Activated T-cell treated with anti-CD3 and anti-CD28 coated beads, Interleukin-2, amount 50 U/mL, for 24 hours (primary cell): Measurements from ENCODE around the gene BABAM2.

Experiments
- DNase-seq: peaks from one replicate; pipeline ENCODE4 v3.0.0-alpha.2; 2020
- H3K27ac Mint-ChIP-seq: 2 replicates; pipeline ENCODE4 v1.8.0; 2020; ENCODE audit warnings: mild to moderate bottlenecking, mixed read lengths
- H3K27me3 Mint-ChIP-seq: 2 replicates; pipeline ENCODE4 v1.8.0; 2020; ENCODE audit warnings: mixed read lengths
- H3K36me3 Mint-ChIP-seq: 2 replicates; pipeline ENCODE4 v1.8.0; 2020; ENCODE audit warnings: low read depth, mixed read lengths
- H3K4me1 Mint-ChIP-seq: 2 replicates; pipeline ENCODE4 v1.8.0; 2020; ENCODE audit warnings: low read depth, mixed read lengths
- H3K4me3 Mint-ChIP-seq: 2 replicates; pipeline ENCODE4 v1.8.0; 2020; ENCODE audit warnings: mild to moderate bottlenecking, moderate library complexity, mixed read lengths
- H3K9me3 Mint-ChIP-seq: 2 replicates; pipeline ENCODE4 v1.8.0; 2020; ENCODE audit warnings: mixed read lengths

The BABAM2 gene

GRCh38 chr2:27890146-27890923, at the start of gene BABAM2, which contains the start of gene RBKS:
Gene BABAM2 (plus strand): TSS chr2:27890729. CDS start chr2:27894557, 3,828 bp downstream.
Gene RBKS (minus strand): TSS chr2:27890387. CDS start chr2:27890345, 42 bp downstream.
- peaks cover 70% of the 10 kb centered on the region for H3K4me1 Mint-ChIP-seq

GRCh38 chr2:27842894-27843293, 47.6 kb upstream of the BABAM2 start:
- Mint-ChIP-seq H3K27me3 (no peaks in the 10 kb centered on the region), H3K4me3 (no peak overlapping the region), H3K36me3 (no peaks in the 10 kb centered on the region), H3K27ac (no peak overlapping the region), H3K9me3 (no peaks in the 10 kb centered on the region), H3K4me1 (no peaks in the 10 kb centered on the region)
- no peak for DNase-seq

More at GRCh38 chr2:27890146-27890923, at the start of gene BABAM2, which contains the start of gene RBKS:
- Mint-ChIP-seq H3K27me3 (no peaks in the 10 kb centered on the region), H3K27ac (peak within 1 kb of the TSS; percentile 100), H3K9me3 (peaks cover 3% of the 10 kb centered on the region), H3K36me3 (peaks cover 42% of the 10 kb centered on the region), H3K4me3 (peak within 1 kb of the TSS; percentile 97)
- DNase-seq: peak; percentile 95

- Mint-ChIP-seq H3K4me3 (no peak overlapping the region), H3K27ac (no peak overlapping the region), H3K27me3 (no peaks in the 10 kb centered on the region), H3K9me3 (no peaks in the 10 kb centered on the region), H3K4me1 (no peaks in the 10 kb centered on the region), H3K36me3 (no peaks in the 10 kb centered on the region)
- no peak for DNase-seq
These were observed 46.5 kb upstream of the BABAM2 start for GRCh38 chr2:27843992-27844391.

GRCh38 chr2:27844821-27845255, 45.7 kb upstream of the BABAM2 start:
- H3K27me3 Mint-ChIP-seq: no peaks in the 10 kb centered on the region
- no peak overlapping the region for H3K4me3 Mint-ChIP-seq
- no peak overlapping the region for H3K27ac Mint-ChIP-seq
- H3K9me3 Mint-ChIP-seq: no peaks in the 10 kb centered on the region
- no peaks in the 10 kb centered on the region for H3K36me3 Mint-ChIP-seq
- H3K4me1 Mint-ChIP-seq: no peaks in the 10 kb centered on the region
- no peak for DNase-seq

- no peak for DNase-seq
- Mint-ChIP-seq H3K36me3 (no peaks in the 10 kb centered on the region), H3K4me1 (no peaks in the 10 kb centered on the region), H3K4me3 (no peak overlapping the region), H3K9me3 (no peaks in the 10 kb centered on the region), H3K27me3 (no peaks in the 10 kb centered on the region), H3K27ac (no peak overlapping the region)
These were observed 43.2 kb upstream of the BABAM2 start for GRCh38 chr2:27847333-27847732.

GRCh38 chr2:27849558-27850205, 40.8 kb upstream of the BABAM2 start:
- Mint-ChIP-seq H3K4me1 (peaks cover 3% of the 10 kb centered on the region), H3K9me3 (no peaks in the 10 kb centered on the region), H3K27ac (no peak overlapping the region), H3K4me3 (no peak overlapping the region), H3K36me3 (no peaks in the 10 kb centered on the region), H3K27me3 (no peaks in the 10 kb centered on the region)
- DNase-seq: no peak

- DNase-seq: no peak
- peaks cover 5% of the 10 kb centered on the region for H3K9me3 Mint-ChIP-seq
- no peaks in the 10 kb centered on the region for H3K27me3 Mint-ChIP-seq
- no peak overlapping the region for H3K4me3 Mint-ChIP-seq
- H3K4me1 Mint-ChIP-seq: peaks cover 28% of the 10 kb centered on the region
- H3K36me3 Mint-ChIP-seq: peaks cover 5% of the 10 kb centered on the region
- no peak overlapping the region for H3K27ac Mint-ChIP-seq
These were observed 37.8 kb upstream of the BABAM2 start for GRCh38 chr2:27852691-27853090.

- Mint-ChIP-seq H3K4me3 (no peak overlapping the region), H3K9me3 (peaks cover 5% of the 10 kb centered on the region), H3K36me3 (peaks cover 8% of the 10 kb centered on the region), H3K4me1 (peaks cover 37% of the 10 kb centered on the region), H3K27me3 (no peaks in the 10 kb centered on the region), H3K27ac (no peak overlapping the region)
- DNase-seq: no peak
These were observed 36.2 kb upstream of the BABAM2 start for GRCh38 chr2:27854229-27854862.

GRCh38 chr2:27855476-27855875, 35.1 kb upstream of the BABAM2 start:
- Mint-ChIP-seq H3K9me3 (peaks cover 5% of the 10 kb centered on the region), H3K36me3 (peaks cover 8% of the 10 kb centered on the region), H3K27me3 (no peaks in the 10 kb centered on the region), H3K27ac (peak overlapping the region; percentile 64), H3K4me3 (no peak overlapping the region), H3K4me1 (peaks cover 48% of the 10 kb centered on the region)
- no peak for DNase-seq

GRCh38 chr2:27856386-27856785, 34.1 kb upstream of the BABAM2 start:
- Mint-ChIP-seq H3K4me3 (no peak overlapping the region), H3K27ac (peak overlapping the region; percentile 23), H3K27me3 (no peaks in the 10 kb centered on the region), H3K9me3 (peaks cover 5% of the 10 kb centered on the region), H3K36me3 (peaks cover 8% of the 10 kb centered on the region), H3K4me1 (peaks cover 57% of the 10 kb centered on the region)
- DNase-seq: no peak

GRCh38 chr2:27856956-27857355, 33.6 kb upstream of the BABAM2 start:
- DNase-seq: no peak
- H3K27me3 Mint-ChIP-seq: no peaks in the 10 kb centered on the region
- H3K27ac Mint-ChIP-seq: peak overlapping the region; percentile 73
- H3K4me3 Mint-ChIP-seq: no peak overlapping the region
- peaks cover 57% of the 10 kb centered on the region for H3K4me1 Mint-ChIP-seq
- peaks cover 5% of the 10 kb centered on the region for H3K9me3 Mint-ChIP-seq
- H3K36me3 Mint-ChIP-seq: peaks cover 8% of the 10 kb centered on the region

GRCh38 chr2:27857417-27858172, 32.9 kb upstream of the BABAM2 start:
- Mint-ChIP-seq H3K4me1 (peaks cover 57% of the 10 kb centered on the region), H3K4me3 (no peak overlapping the region), H3K27ac (peak overlapping the region; percentile 73), H3K27me3 (no peaks in the 10 kb centered on the region), H3K9me3 (peaks cover 5% of the 10 kb centered on the region), H3K36me3 (peaks cover 8% of the 10 kb centered on the region)
- no peak for DNase-seq

GRCh38 chr2:27860111-27860510, 30.4 kb upstream of the BABAM2 start:
- H3K27me3 Mint-ChIP-seq: no peaks in the 10 kb centered on the region
- H3K9me3 Mint-ChIP-seq: peaks cover 5% of the 10 kb centered on the region
- no peak overlapping the region for H3K4me3 Mint-ChIP-seq
- peaks cover 6% of the 10 kb centered on the region for H3K36me3 Mint-ChIP-seq
- DNase-seq: no peak
- H3K27ac Mint-ChIP-seq: peak overlapping the region; percentile 81
- peaks cover 54% of the 10 kb centered on the region for H3K4me1 Mint-ChIP-seq

- H3K4me3 Mint-ChIP-seq: no peak overlapping the region
- H3K4me1 Mint-ChIP-seq: peaks cover 26% of the 10 kb centered on the region
- no peaks in the 10 kb centered on the region for H3K36me3 Mint-ChIP-seq
- H3K27ac Mint-ChIP-seq: no peak overlapping the region
- no peaks in the 10 kb centered on the region for H3K9me3 Mint-ChIP-seq
- no peaks in the 10 kb centered on the region for H3K27me3 Mint-ChIP-seq
- DNase-seq: no peak
These were observed 27.4 kb upstream of the BABAM2 start for GRCh38 chr2:27863146-27863545.
